ENCODE results near the gene RNASE12.
A peak's percentile ranks its signal among the peaks of the same experiment; 100 is the strongest.
"Not testable (repeated sequence)": the region's sequence is repeated elsewhere in the genome, so short reads cannot be mapped to it uniquely, and the experiment has no call there.

RNASE12 gene

DNA sequence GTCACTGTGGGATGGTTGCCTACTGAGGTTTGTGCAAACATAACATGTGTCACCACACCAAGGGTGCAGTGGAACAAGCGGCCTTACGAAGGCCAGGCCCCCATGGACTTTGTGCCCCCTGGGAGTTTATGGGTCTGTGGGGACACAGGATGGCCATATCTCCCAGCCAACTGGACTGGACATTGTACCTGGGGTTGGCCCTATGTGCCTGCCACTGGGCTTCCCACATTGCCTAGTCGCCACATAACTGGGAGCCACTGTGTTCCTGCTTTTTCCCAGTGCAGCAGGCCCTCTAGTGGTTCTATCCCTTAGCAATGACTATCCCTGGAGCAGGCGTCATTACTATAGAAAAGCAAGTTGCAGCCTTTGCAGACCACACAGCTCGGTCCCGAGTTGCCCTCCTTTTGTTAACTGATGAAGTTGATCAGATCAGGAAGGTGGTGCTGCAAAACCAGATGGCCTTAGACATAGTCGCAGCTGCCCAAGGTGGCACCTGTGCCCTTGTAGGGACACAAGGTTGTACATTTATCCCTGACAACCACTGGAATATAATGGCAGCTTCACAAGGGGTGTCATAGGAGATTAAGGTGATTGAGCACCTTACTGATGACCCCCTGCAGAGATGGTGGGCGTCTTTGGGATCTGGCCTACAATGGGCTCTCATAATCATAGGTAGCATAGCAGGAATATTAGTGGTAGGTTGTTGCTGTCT, 15.2 kb upstream of the RNASE12 start:
- Histone ChIP-seq H3K27me3 (replicated peaks) (no peaks in the 10 kb centered on the region), H3K27ac (no peak overlapping the region), H3K36me3 (replicated peaks) (no peaks in the 10 kb centered on the region), H3K4me3 (ENCODE audit: low read depth, low read length) (no peak overlapping the region)
- in situ Hi-C loops (cut with HindIII; ENCODE audit: low pct_ligation_motif_present, low sequenced_read_pairs) = no loop called here
- DNase-seq = peak; percentile 53
- TF ChIP-seq CTCF (IDR thresholded peaks at IDR 0.05; ENCODE audit: low read depth, low read length, missing control alignments) = peak; percentile 86

DNA sequence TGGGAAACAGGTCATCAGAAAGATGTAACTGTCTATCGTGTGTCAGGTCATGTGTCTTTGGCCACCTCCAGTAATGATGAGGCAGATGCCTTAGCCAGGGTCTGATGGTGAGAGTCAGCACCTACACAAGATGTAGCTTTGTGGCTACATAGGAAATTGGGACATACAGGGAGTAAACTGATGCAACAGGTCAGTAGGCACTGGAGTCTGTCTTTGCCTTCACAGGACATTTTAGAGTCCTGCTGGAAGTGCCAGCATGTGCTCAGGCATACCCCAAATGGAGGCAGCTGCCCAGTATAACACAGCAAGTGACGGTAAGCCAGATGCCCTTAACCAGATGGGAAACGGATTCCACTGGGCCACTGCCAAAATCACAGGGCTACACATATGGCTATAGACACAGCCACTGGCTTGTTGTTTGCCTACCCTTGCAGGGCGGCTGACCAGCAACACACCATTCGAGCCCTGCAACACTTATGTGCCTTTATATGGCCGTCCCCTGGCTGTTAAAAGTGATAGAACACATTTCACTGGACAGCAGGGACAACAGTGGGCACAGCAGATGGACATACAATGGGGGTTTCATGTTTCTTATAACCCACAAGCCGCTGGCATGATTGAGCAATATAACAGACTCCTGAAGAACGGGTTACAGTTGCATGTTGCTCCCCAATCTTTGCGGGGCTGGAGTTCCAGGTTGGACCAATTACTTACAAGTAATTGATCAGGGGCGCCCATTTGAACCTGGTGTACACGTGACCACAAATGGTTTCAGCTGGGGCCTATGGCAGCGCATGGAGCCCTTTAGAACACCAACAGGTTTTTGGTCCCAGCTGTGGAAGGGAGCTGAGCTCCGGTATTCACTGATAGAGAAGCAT, 12.9 kb upstream of the RNASE12 start:
- H3K4me3 ChIP-seq (ENCODE audit: low read depth, low read length) = no peak overlapping the region
- no peak for DNase-seq
- in situ Hi-C loops (cut with HindIII; ENCODE audit: low pct_ligation_motif_present, low sequenced_read_pairs) = no loop called here
- H3K27ac ChIP-seq = no peak overlapping the region
- no peaks in the 10 kb centered on the region for H3K36me3 ChIP-seq (replicated peaks)
- no peak for TF ChIP-seq CTCF (IDR thresholded peaks at IDR 0.05; ENCODE audit: low read depth, low read length, missing control alignments)
- no peaks in the 10 kb centered on the region for H3K27me3 ChIP-seq (replicated peaks)

DNA sequence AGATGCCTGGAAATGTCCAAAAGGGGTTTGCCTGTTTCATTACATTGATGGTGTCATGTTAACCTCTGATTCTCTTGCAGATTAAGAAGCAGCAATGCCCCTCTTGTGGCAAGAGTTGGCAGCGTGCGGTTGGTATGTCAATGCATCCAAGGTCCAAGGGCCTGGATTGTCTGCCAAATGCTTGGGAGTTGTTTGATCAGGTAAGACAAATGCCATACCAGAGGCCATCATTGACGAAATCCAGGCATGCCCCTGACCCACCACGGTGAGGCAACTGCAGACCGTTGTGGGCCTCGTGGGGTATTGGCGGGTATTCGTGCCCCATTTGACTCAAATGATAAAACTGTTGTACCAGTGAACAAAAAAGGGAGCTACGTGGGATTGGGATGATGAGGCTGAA, 11.4 kb upstream of the RNASE12 start:
- TF ChIP-seq CTCF (IDR thresholded peaks at IDR 0.05; ENCODE audit: low read depth, low read length, missing control alignments) = no peak
- H3K27ac ChIP-seq = no peak overlapping the region
- no peak for DNase-seq
- no peaks in the 10 kb centered on the region for H3K27me3 ChIP-seq (replicated peaks)
- in situ Hi-C loops (cut with HindIII; ENCODE audit: low pct_ligation_motif_present, low sequenced_read_pairs) = no loop called here
- no peak overlapping the region for H3K4me3 ChIP-seq (ENCODE audit: low read depth, low read length)
- H3K36me3 ChIP-seq (replicated peaks) = no peaks in the 10 kb centered on the region

DNA sequence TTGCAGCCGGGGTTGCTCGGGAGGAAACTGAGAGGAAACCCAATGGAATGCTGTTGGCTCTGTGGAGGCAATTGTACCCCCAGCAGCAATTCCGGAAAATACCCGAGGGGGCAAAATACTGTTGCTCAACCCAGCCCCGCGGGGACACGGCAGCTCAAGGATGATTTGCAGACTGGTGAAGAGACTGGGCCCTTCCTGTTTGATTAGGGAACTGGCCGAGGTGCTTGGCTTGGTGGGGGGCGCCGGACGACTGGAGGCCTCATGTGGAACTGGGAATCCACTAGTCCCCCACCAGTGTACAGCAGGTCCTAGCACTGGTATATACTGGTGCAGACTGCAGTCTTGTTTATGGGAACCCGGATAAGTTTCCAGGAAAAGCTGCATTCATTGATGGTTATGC, 10.3 kb upstream of the RNASE12 start:
- in situ Hi-C loops (cut with HindIII; ENCODE audit: low pct_ligation_motif_present, low sequenced_read_pairs) = no loop called here
- TF ChIP-seq CTCF (IDR thresholded peaks at IDR 0.05; ENCODE audit: low read depth, low read length, missing control alignments) = no peak
- no peak for DNase-seq
- no peak overlapping the region for H3K27ac ChIP-seq
- no peaks in the 10 kb centered on the region for H3K36me3 ChIP-seq (replicated peaks)
- no peaks in the 10 kb centered on the region for H3K27me3 ChIP-seq (replicated peaks)
- no peak overlapping the region for H3K4me3 ChIP-seq (ENCODE audit: low read depth, low read length)

DNA sequence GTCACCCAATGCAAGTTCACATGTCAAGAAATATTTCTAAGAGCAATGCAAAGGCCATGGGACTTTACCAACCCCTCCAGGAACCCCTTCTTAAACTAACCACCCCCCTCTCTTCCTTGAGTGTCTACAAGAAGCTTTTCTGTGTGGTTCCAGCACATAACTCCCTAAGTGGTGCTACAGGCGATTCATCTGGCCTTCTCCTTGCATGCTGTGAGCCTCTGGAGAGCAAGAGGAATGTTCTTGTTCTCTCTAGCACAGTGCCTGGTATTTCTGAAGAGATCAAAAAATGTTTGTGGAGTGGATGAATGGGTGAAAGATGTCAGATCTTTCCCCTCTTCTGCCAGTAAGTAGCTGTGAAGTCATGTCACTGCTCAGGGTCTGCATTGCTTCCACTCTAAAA, 5.9 kb upstream of the RNASE12 start:
- no peaks in the 10 kb centered on the region for H3K36me3 ChIP-seq (replicated peaks)
- no peak for TF ChIP-seq CTCF (IDR thresholded peaks at IDR 0.05; ENCODE audit: low read depth, low read length, missing control alignments)
- in situ Hi-C loops (cut with HindIII; ENCODE audit: low pct_ligation_motif_present, low sequenced_read_pairs) = no loop called here
- H3K4me3 ChIP-seq (ENCODE audit: low read depth, low read length) = no peak overlapping the region
- no peak overlapping the region for H3K27ac ChIP-seq
- DNase-seq = no peak
- no peaks in the 10 kb centered on the region for H3K27me3 ChIP-seq (replicated peaks)

- H3K4me3 ChIP-seq (ENCODE audit: low read depth, low read length); H3K27ac ChIP-seq; H3K36me3 ChIP-seq (replicated peaks); in situ Hi-C loops (cut with HindIII; ENCODE audit: low pct_ligation_motif_present, low sequenced_read_pairs); H3K27me3 ChIP-seq (replicated peaks); DNase-seq: not testable (repeated sequence)
These were observed 4.5 kb upstream of the RNASE12 start for GRCh38 chr14:20595726-20596125.

Data from brain microvascular endothelial cell (primary cell).